ENCODE measurements around the gene MYCBPAP.

GRCh38 chr17:50560931-50561745 lies 52.9 kb downstream of the MYCBPAP start:
- TF ChIP-seq POLR2A (IDR thresholded peaks at IDR 0.05) = no peak
- no peak for TF ChIP-seq CTCF (IDR thresholded peaks at IDR 0.05)

Data from testis (tissue), 2 donors.